Loucy (cell line): ENCODE results near the gene SLC19A1.

ENCODE experiments used
- H2AFZ ChIP-seq: fragments of 200-600 bp; sonication (generic); 2 replicates; pipeline ENCODE4 v1.6.0; 2016; ENCODE audit warnings: antibody characterized with exemption, mild to moderate bottlenecking, low read length, moderate library complexity
- H3F3A ChIP-seq: fragments of 200-600 bp; 2 replicates; pipeline ENCODE4 v1.6.0; 2016; ENCODE audit warnings: antibody characterized with exemption, low read depth, mild to moderate bottlenecking
- H3K27me3 ChIP-seq: fragments of 200-600 bp; sonication (generic); 2 replicates; pipeline ENCODE4 v1.6.1; 2014; ENCODE audit warnings: low read length, mild to moderate bottlenecking; ENCODE audit not compliant: insufficient read depth, poor library complexity, severe bottlenecking
- H3K36me3 ChIP-seq: fragments of 200-600 bp; sonication (generic); 2 replicates; pipeline ENCODE4 v1.6.1; 2016; ENCODE audit warnings: low read length; ENCODE audit not compliant: insufficient read depth
- H3K4me1 ChIP-seq: fragments of 200-600 bp; sonication (generic); 2 replicates; pipeline ENCODE4 v1.5.1; 2014; ENCODE audit warnings: low read length, mild to moderate bottlenecking; ENCODE audit not compliant: insufficient read depth, poor library complexity, severe bottlenecking
- H3K4me2 ChIP-seq: fragments of 200-600 bp; sonication (generic); 2 replicates; pipeline ENCODE4 v1.6.0; 2014; ENCODE audit warnings: antibody characterized with exemption, low read length, low read depth, mild to moderate bottlenecking; ENCODE audit not compliant: poor library complexity, severe bottlenecking
- H3K4me3 ChIP-seq: fragments of 200-600 bp; sonication (generic); 2 replicates; pipeline ENCODE4 v1.5.1; 2014; ENCODE audit warnings: low read length, mild to moderate bottlenecking, mixed read lengths; ENCODE audit not compliant: poor library complexity, severe bottlenecking
- H3K79me2 ChIP-seq: fragments of 200-600 bp; sonication (generic); 2 replicates; pipeline ENCODE4 v1.6.1; 2014; ENCODE audit warnings: low read length; ENCODE audit not compliant: insufficient read depth
- H3K9ac ChIP-seq: fragments of 200-600 bp; sonication (generic); 2 replicates; pipeline ENCODE4 v1.6.0; 2014; ENCODE audit warnings: mild to moderate bottlenecking, low read depth, low read length, moderate library complexity; ENCODE audit not compliant: poor library complexity, severe bottlenecking
- H3K9me2 ChIP-seq: fragments of 200-600 bp; sonication (generic); replicated peaks from 2 replicates; pipeline ENCODE4 v1.6.1; 2016; ENCODE audit warnings: low read depth, low read length, mixed read lengths
- H3K9me3 ChIP-seq: fragments of 200-600 bp; sonication (generic); 2 replicates; pipeline ENCODE4 v1.6.1; 2014; ENCODE audit warnings: mild to moderate bottlenecking, antibody characterized with exemption, low read length, low read depth; ENCODE audit not compliant: insufficient read depth
- H4K20me1 ChIP-seq: fragments of 200-600 bp; sonication (generic); 2 replicates; pipeline ENCODE4 v1.6.0; 2014; ENCODE audit warnings: antibody characterized with exemption, low read length, mild to moderate bottlenecking; ENCODE audit not compliant: insufficient read depth, poor library complexity, severe bottlenecking
- CTCF ChIP-seq: fragments of 200-600 bp; sonication (generic); conservative IDR thresholded peaks from 2 replicates; pipeline ENCODE4 v1.5.1; 2014; ENCODE audit warnings: mild to moderate bottlenecking, antibody characterized with exemption, low read length
- EZH2phosphoT487 ChIP-seq: fragments of 200-600 bp; IDR thresholded peaks from 2 replicates; pipeline ENCODE4 v1.6.1; 2018; ENCODE audit warnings: antibody characterized with exemption, mild to moderate bottlenecking, moderate library complexity, borderline replicate concordance

Gene SLC19A1

GRCh38 chr21:45451771-45452182 is 90.5 kb downstream of the SLC19A1 start:
- Histone ChIP-seq H3K9ac (no peak overlapping the region), H3F3A (peaks cover 7% of the 10 kb centered on the region; the same call in 1 of the 2 replicates), H3K4me3 (no peak overlapping the region), H3K4me2 (no peak overlapping the region), H3K36me3 (no peaks in the 10 kb centered on the region), H3K4me1 (peaks cover 6% of the 10 kb centered on the region), H3K9me2 (no peaks in the 10 kb centered on the region), H2AFZ (no peak overlapping the region), H3K27me3 (no peaks in the 10 kb centered on the region), H3K9me3 (no peaks in the 10 kb centered on the region), H4K20me1 (no peaks in the 10 kb centered on the region), H3K79me2 (no peaks in the 10 kb centered on the region)
- TF ChIP-seq EZH2phosphoT487: no peak
- TF ChIP-seq CTCF: no peak

GRCh38 chr21:45451091-45451740 is 91.0 kb downstream of the SLC19A1 start:
- Histone ChIP-seq H3K27me3 (no peaks in the 10 kb centered on the region), H3K4me2 (no peak overlapping the region), H3K36me3 (no peaks in the 10 kb centered on the region), H3K4me1 (peaks cover 6% of the 10 kb centered on the region), H3K9me3 (no peaks in the 10 kb centered on the region), H2AFZ (no peak overlapping the region), H3K4me3 (no peak overlapping the region), H3K9me2 (no peaks in the 10 kb centered on the region), H3K79me2 (no peaks in the 10 kb centered on the region), H3F3A (peaks cover 7% of the 10 kb centered on the region; the same call in 1 of the 2 replicates), H4K20me1 (no peaks in the 10 kb centered on the region), H3K9ac (no peak overlapping the region)
- TF ChIP-seq CTCF (no peak), EZH2phosphoT487 (no peak)

GRCh38 chr21:45450423-45451090 is 91.7 kb downstream of the SLC19A1 start:
- peaks cover 7% of the 10 kb centered on the region; the same call in 1 of the 2 replicates for H3F3A ChIP-seq
- no peaks in the 10 kb centered on the region for H3K27me3 ChIP-seq
- no peak overlapping the region for H3K9ac ChIP-seq
- no peaks in the 10 kb centered on the region for H3K79me2 ChIP-seq
- H3K4me3 ChIP-seq: no peak overlapping the region
- peaks cover 2% of the 10 kb centered on the region for H3K4me1 ChIP-seq
- TF ChIP-seq EZH2phosphoT487: no peak
- TF ChIP-seq CTCF: no peak
- H4K20me1 ChIP-seq: no peaks in the 10 kb centered on the region
- no peaks in the 10 kb centered on the region for H3K9me2 ChIP-seq
- H3K36me3 ChIP-seq: no peaks in the 10 kb centered on the region
- H2AFZ ChIP-seq: no peak overlapping the region
- no peaks in the 10 kb centered on the region for H3K9me3 ChIP-seq
- H3K4me2 ChIP-seq: no peak overlapping the region
